BLaER1 (cell line): ENCODE results near the gene MFSD2A.
"Not testable (repeated sequence)": the region's sequence is repeated elsewhere in the genome, so short reads cannot be mapped to it uniquely, and the experiment has no call there.

Experiments
- H3K27ac ChIP-seq: shearing (Covaris generic); formaldehyde crosslinking; 2 replicates; pipeline ENCODE4 v1.8.1; 2022
- H3K27me3 ChIP-seq: shearing (Covaris generic); formaldehyde crosslinking; 2 replicates; pipeline ENCODE4 v1.8.1; 2022
- H3K36me3 ChIP-seq: shearing (Covaris generic); formaldehyde crosslinking; 2 replicates; pipeline ENCODE4 v1.8.1; 2022
- H3K4me1 ChIP-seq: shearing (Covaris generic); formaldehyde crosslinking; 2 replicates; pipeline ENCODE4 v1.8.1; 2022
- H3K4me2 ChIP-seq: shearing (Covaris generic); formaldehyde crosslinking; 2 replicates; pipeline ENCODE4 v1.8.1; 2022
- H3K4me3 ChIP-seq: shearing (Covaris generic); formaldehyde crosslinking; 2 replicates; pipeline ENCODE4 v1.8.1; 2022
- H3K9ac ChIP-seq: shearing (Covaris generic); formaldehyde crosslinking; 2 replicates; pipeline ENCODE4 v1.8.1; 2022
- H3K9me3 ChIP-seq: shearing (Covaris generic); formaldehyde crosslinking; 2 replicates; pipeline ENCODE4 v1.8.1; 2022
- H4K20me1 ChIP-seq: shearing (Covaris generic); formaldehyde crosslinking; 2 replicates; pipeline ENCODE4 v1.8.1; 2022
- Cebpa-rat ChIP-seq: shearing (Covaris generic); IDR thresholded peaks from 2 replicates; pipeline ENCODE4 v1.8.1; 2022

The MFSD2A gene

GRCh38 chr1:39955547-39956539, 898 bp downstream of the MFSD2A start:
- H3K27ac ChIP-seq = peak overlapping the region; percentile 78
- peaks cover 23% of the 10 kb centered on the region for H3K36me3 ChIP-seq
- peaks cover 40% of the 10 kb centered on the region for H3K4me1 ChIP-seq
- H3K27me3 ChIP-seq = no peaks in the 10 kb centered on the region
- peak overlapping the region; percentile 100 for H3K4me2 ChIP-seq
- H3K9me3 ChIP-seq = no peaks in the 10 kb centered on the region
- no peak for TF ChIP-seq Cebpa-rat
- peak overlapping the region; percentile 83 for H3K4me3 ChIP-seq
- peaks cover 6% of the 10 kb centered on the region for H4K20me1 ChIP-seq
- H3K9ac ChIP-seq = peak overlapping the region; percentile 85

GRCh38 chr1:39957299-39958015, 2.5 kb downstream of the MFSD2A start:
- Histone ChIP-seq H3K27me3 (no peaks in the 10 kb centered on the region), H3K9ac (no peak overlapping the region), H3K9me3 (no peaks in the 10 kb centered on the region), H3K4me1 (peaks cover 52% of the 10 kb centered on the region), H3K36me3 (peaks cover 32% of the 10 kb centered on the region), H3K27ac (no peak overlapping the region), H3K4me3 (no peak overlapping the region), H3K4me2 (peak overlapping the region; percentile 8; the same call in 1 of the 2 replicates), H4K20me1 (peaks cover 6% of the 10 kb centered on the region)
- TF ChIP-seq Cebpa-rat = no peak

- Histone ChIP-seq H3K9ac (no peak overlapping the region), H3K9me3 (no peaks in the 10 kb centered on the region), H3K27ac (no peak overlapping the region), H3K4me1 (peaks cover 52% of the 10 kb centered on the region), H3K27me3 (no peaks in the 10 kb centered on the region), H3K36me3 (peaks cover 42% of the 10 kb centered on the region), H4K20me1 (peaks cover 6% of the 10 kb centered on the region), H3K4me3 (no peak overlapping the region), H3K4me2 (no peak overlapping the region)
- no peak for TF ChIP-seq Cebpa-rat
Measured at GRCh38 chr1:39958403-39959200, 3.7 kb downstream of the MFSD2A start.

GRCh38 chr1:39959651-39960333, 4.8 kb downstream of the MFSD2A start:
- H3K9ac ChIP-seq = no peak overlapping the region
- peak overlapping the region; percentile 78 for H3K4me2 ChIP-seq
- no peaks in the 10 kb centered on the region for H3K27me3 ChIP-seq
- peaks cover 6% of the 10 kb centered on the region for H4K20me1 ChIP-seq
- no peak for TF ChIP-seq Cebpa-rat
- H3K9me3 ChIP-seq = no peaks in the 10 kb centered on the region
- H3K36me3 ChIP-seq = peaks cover 53% of the 10 kb centered on the region
- peak overlapping the region; percentile 65; the same call in 1 of the 2 replicates for H3K27ac ChIP-seq
- peaks cover 44% of the 10 kb centered on the region for H3K4me1 ChIP-seq
- H3K4me3 ChIP-seq = no peak overlapping the region

- Histone ChIP-seq H3K36me3 (peaks cover 60% of the 10 kb centered on the region), H3K4me3 (no peak overlapping the region)
- no peak for TF ChIP-seq Cebpa-rat
Measured at GRCh38 chr1:39960431-39960958, 5.5 kb downstream of the MFSD2A start.

GRCh38 chr1:39962450-39962825, 7.5 kb downstream of the MFSD2A start:
- H3K4me3 ChIP-seq = no peak overlapping the region
- H3K4me1 ChIP-seq = peaks cover 26% of the 10 kb centered on the region
- H3K9ac ChIP-seq = no peak overlapping the region
- no peaks in the 10 kb centered on the region for H3K9me3 ChIP-seq
- no peak overlapping the region for H3K27ac ChIP-seq
- H3K36me3 ChIP-seq = peaks cover 74% of the 10 kb centered on the region
- TF ChIP-seq Cebpa-rat = no peak
- no peak overlapping the region for H3K4me2 ChIP-seq
- no peaks in the 10 kb centered on the region for H4K20me1 ChIP-seq
- no peaks in the 10 kb centered on the region for H3K27me3 ChIP-seq

More at GRCh38 chr1:39960431-39960958, 5.5 kb downstream of the MFSD2A start:
- peaks cover 6% of the 10 kb centered on the region for H4K20me1 ChIP-seq
- peak overlapping the region; percentile 65 for H3K27ac ChIP-seq
- peaks cover 44% of the 10 kb centered on the region for H3K4me1 ChIP-seq
- no peaks in the 10 kb centered on the region for H3K9me3 ChIP-seq
- peak overlapping the region; percentile 46; the same call in 1 of the 2 replicates for H3K9ac ChIP-seq
- peak overlapping the region; percentile 78 for H3K4me2 ChIP-seq
- no peaks in the 10 kb centered on the region for H3K27me3 ChIP-seq

GRCh38 chr1:39962964-39963363, 8.0 kb downstream of the MFSD2A start:
- Histone ChIP-seq H3K36me3 (peaks cover 76% of the 10 kb centered on the region), H3K4me1 (peaks cover 25% of the 10 kb centered on the region)
- H3K4me3 ChIP-seq, H4K20me1 ChIP-seq, H3K4me2 ChIP-seq, H3K9me3 ChIP-seq, H3K27me3 ChIP-seq, H3K27ac ChIP-seq, H3K9ac ChIP-seq: not testable (repeated sequence)

GRCh38 chr1:39964552-39964951, 9.6 kb downstream of the MFSD2A start:
- H3K27ac ChIP-seq = no peak overlapping the region
- no peaks in the 10 kb centered on the region for H3K9me3 ChIP-seq
- no peak for TF ChIP-seq Cebpa-rat
- no peak overlapping the region for H3K9ac ChIP-seq
- H3K4me1 ChIP-seq = peaks cover 25% of the 10 kb centered on the region
- H3K27me3 ChIP-seq = no peaks in the 10 kb centered on the region
- H3K4me2 ChIP-seq = no peak overlapping the region
- no peak overlapping the region for H3K4me3 ChIP-seq
- no peaks in the 10 kb centered on the region for H4K20me1 ChIP-seq
- H3K36me3 ChIP-seq = peaks cover 83% of the 10 kb centered on the region

- H4K20me1 ChIP-seq = no peaks in the 10 kb centered on the region
- H3K4me2 ChIP-seq = no peak overlapping the region
- peaks cover 23% of the 10 kb centered on the region for H3K4me1 ChIP-seq
- H3K9me3 ChIP-seq = no peaks in the 10 kb centered on the region
- H3K27ac ChIP-seq = no peak overlapping the region
- H3K4me3 ChIP-seq = no peak overlapping the region
- no peak for TF ChIP-seq Cebpa-rat
- H3K36me3 ChIP-seq = peaks cover 83% of the 10 kb centered on the region
- no peak overlapping the region for H3K9ac ChIP-seq
- H3K27me3 ChIP-seq = no peaks in the 10 kb centered on the region
Measured at GRCh38 chr1:39965044-39965443, 10.1 kb downstream of the MFSD2A start.
